Activated CD4-positive, alpha-beta T cell treated with anti-CD3 and anti-CD28 coated beads, Interleukin-2, amount 50 U/mL, for 16 hours (primary cell): ENCODE results near the gene RANBP3L.
"Not testable (repeated sequence)": the region's sequence is repeated elsewhere in the genome, so short reads cannot be mapped to it uniquely, and the experiment has no call there.

Experiments used
- DNase-seq: peaks from one replicate; pipeline ENCODE4 v3.0.0-alpha.2; 2020

RANBP3L gene

GRCh38 chr5:36283775-36284174 lies 17.9 kb downstream of the RANBP3L start:
- not testable (repeated sequence) for DNase-seq

- DNase-seq, result no peak
Measured at GRCh38 chr5:36281626-36282025, 20.1 kb downstream of the RANBP3L start.

- no peak for DNase-seq
Measured at GRCh38 chr5:36279054-36279698, 22.5 kb downstream of the RANBP3L start.

- no peak for DNase-seq
Measured at GRCh38 chr5:36277521-36278176, 24.1 kb downstream of the RANBP3L start.

- DNase-seq, result no peak
Measured at GRCh38 chr5:36276864-36277263, 24.8 kb downstream of the RANBP3L start.

GRCh38 chr5:36273809-36274526 lies 27.7 kb downstream of the RANBP3L start:
- no peak for DNase-seq

GRCh38 chr5:36272136-36272690 lies 29.5 kb downstream of the RANBP3L start:
- no peak for DNase-seq

- no peak for DNase-seq
Measured at GRCh38 chr5:36270876-36271575, 30.7 kb downstream of the RANBP3L start.

- DNase-seq, result no peak
Measured at GRCh38 chr5:36270175-36270574, 31.5 kb downstream of the RANBP3L start.

- no peak for DNase-seq
Measured at GRCh38 chr5:36269478-36269877, 32.2 kb downstream of the RANBP3L start.

- DNase-seq, result no peak
Measured at GRCh38 chr5:36267905-36268304, 33.8 kb downstream of the RANBP3L start.

- no peak for DNase-seq
Measured at GRCh38 chr5:36264202-36264760, 37.4 kb downstream of the RANBP3L start.

GRCh38 chr5:36261186-36261585 lies 40.5 kb downstream of the RANBP3L start:
- DNase-seq, result no peak

GRCh38 chr5:36253575-36253974 lies 48.1 kb downstream of the RANBP3L start:
- no peak for DNase-seq

GRCh38 chr5:36252722-36253365 lies 48.9 kb downstream of the RANBP3L start:
- no peak for DNase-seq

- DNase-seq, result no peak
Measured at GRCh38 chr5:36251218-36251617, 50.5 kb downstream of the RANBP3L start.

- no peak for DNase-seq
Measured at GRCh38 chr5:36250427-36250826, 51.3 kb downstream of the RANBP3L start.

GRCh38 chr5:36246036-36246800 lies 55.5 kb downstream of the RANBP3L start:
- DNase-seq, result no peak

GRCh38 chr5:36244076-36244475 lies 57.6 kb downstream of the RANBP3L start:
- no peak for DNase-seq

GRCh38 chr5:36243653-36244052 lies 58.0 kb downstream of the RANBP3L start:
- DNase-seq, result no peak
